NT2/D1 (cell line): Measurements from ENCODE around the gene MYH7.

Experiments
- SUZ12 ChIP-seq: IDR thresholded peaks from 2 replicates; pipeline ENCODE4 v1.6.1; 2011; ENCODE audit not compliant: insufficient read length, insufficient read depth; ENCODE audit errors: extremely low read depth
- YY1 ChIP-seq: IDR thresholded peaks from 2 replicates; pipeline ENCODE4 v1.6.1; 2011; ENCODE audit not compliant: insufficient read length, insufficient read depth
- ZNF274 ChIP-seq: IDR thresholded peaks from 2 replicates; pipeline ENCODE4 v1.6.1; 2011; ENCODE audit warnings: mild to moderate bottlenecking, low read depth, low read length

GRCh38 chr14:23414906-23415820 is 20.3 kb downstream of the MYH7 start:
- TF ChIP-seq YY1 (no peak), ZNF274 (no peak), SUZ12 (no peak)
